Neural progenitor cell (in vitro differentiated cells): Measurements from ENCODE around the gene ATG5.

ENCODE experiments used
- EZH2 ChIP-seq: fragments of 200-600 bp; sonication (generic); IDR thresholded peaks from 2 replicates; pipeline ENCODE4 v1.6.1; 2017; ENCODE audit warnings: antibody characterized with exemption, mild to moderate bottlenecking, moderate library complexity
- TF ChIP-seq, protein P1 (sequence below): fragments of 200-600 bp; sonication (generic); IDR thresholded peaks from 2 replicates; pipeline ENCODE4 v1.5.1; 2017; ENCODE audit warnings: antibody characterized with exemption, mild to moderate bottlenecking

DNA sequence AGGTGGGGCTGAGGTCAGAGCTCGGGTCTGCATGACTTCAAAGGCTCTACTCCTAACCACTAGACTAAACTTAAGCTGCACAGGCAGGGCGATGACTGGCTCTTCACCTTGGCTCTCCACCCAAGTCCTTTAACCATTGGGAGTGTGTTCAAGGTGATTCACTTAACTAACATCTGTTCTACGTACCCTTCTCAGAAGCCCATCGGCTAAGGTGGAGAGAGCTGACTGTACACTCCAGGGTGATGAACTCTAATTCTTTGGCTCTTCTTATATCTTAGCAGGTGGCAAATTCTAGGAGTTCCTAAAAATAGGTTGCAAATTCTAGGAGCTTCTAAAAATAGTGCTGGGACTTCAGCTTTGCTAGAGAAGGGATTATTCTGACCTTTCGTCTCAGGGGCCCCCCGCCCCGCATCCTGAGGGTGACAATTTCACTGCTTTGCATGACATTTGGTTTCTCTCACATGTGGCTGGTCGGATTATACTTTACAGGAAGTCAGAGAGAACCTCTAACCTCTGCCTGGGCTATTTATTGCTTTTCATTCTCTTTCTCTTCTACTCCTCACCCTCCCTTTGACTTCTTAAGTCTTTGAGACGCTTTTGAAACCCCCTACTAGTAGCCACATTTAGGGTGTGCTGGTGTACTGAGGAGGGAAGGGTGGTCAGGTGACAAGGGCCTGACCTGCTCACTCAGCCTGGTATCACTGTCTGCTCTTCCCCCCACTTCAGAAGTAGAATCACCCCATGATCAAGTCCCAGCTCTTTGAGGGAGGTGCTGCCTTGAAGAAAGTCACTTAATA, 183.9 kb downstream of the ATG5 start:
- TF ChIP-seq, protein P1, sequence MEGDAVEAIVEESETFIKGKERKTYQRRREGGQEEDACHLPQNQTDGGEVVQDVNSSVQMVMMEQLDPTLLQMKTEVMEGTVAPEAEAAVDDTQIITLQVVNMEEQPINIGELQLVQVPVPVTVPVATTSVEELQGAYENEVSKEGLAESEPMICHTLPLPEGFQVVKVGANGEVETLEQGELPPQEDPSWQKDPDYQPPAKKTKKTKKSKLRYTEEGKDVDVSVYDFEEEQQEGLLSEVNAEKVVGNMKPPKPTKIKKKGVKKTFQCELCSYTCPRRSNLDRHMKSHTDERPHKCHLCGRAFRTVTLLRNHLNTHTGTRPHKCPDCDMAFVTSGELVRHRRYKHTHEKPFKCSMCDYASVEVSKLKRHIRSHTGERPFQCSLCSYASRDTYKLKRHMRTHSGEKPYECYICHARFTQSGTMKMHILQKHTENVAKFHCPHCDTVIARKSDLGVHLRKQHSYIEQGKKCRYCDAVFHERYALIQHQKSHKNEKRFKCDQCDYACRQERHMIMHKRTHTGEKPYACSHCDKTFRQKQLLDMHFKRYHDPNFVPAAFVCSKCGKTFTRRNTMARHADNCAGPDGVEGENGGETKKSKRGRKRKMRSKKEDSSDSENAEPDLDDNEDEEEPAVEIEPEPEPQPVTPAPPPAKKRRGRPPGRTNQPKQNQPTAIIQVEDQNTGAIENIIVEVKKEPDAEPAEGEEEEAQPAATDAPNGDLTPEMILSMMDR, result no peak
- no peak for TF ChIP-seq EZH2
